ENCODE measurements around the gene PRPH.

GRCh38 chr12:49261721-49262120, 33.2 kb upstream of the PRPH start:
- TF ChIP-seq, protein P1, sequence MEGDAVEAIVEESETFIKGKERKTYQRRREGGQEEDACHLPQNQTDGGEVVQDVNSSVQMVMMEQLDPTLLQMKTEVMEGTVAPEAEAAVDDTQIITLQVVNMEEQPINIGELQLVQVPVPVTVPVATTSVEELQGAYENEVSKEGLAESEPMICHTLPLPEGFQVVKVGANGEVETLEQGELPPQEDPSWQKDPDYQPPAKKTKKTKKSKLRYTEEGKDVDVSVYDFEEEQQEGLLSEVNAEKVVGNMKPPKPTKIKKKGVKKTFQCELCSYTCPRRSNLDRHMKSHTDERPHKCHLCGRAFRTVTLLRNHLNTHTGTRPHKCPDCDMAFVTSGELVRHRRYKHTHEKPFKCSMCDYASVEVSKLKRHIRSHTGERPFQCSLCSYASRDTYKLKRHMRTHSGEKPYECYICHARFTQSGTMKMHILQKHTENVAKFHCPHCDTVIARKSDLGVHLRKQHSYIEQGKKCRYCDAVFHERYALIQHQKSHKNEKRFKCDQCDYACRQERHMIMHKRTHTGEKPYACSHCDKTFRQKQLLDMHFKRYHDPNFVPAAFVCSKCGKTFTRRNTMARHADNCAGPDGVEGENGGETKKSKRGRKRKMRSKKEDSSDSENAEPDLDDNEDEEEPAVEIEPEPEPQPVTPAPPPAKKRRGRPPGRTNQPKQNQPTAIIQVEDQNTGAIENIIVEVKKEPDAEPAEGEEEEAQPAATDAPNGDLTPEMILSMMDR (conservative IDR thresholded peaks at IDR 0.05; ENCODE audit: low read length) = no peak
- TF ChIP-seq EZH2phosphoT487 (IDR thresholded peaks at IDR 0.05; ENCODE audit: borderline replicate concordance, low read depth, low read length) = no peak

All from OCI-LY7 (cell line).